OCI-LY3 (cell line): ENCODE measurements around the gene ZNF526.

Experiments used
- H2AFZ ChIP-seq: fragments of 200-600, 300-600 bp; shearing (Covaris generic); 2 replicates; pipeline ENCODE4 v1.6.0; 2014; ENCODE audit warnings: antibody characterized with exemption, low read depth, low read length
- H3K27ac ChIP-seq: fragments of 200-600, 300-600 bp; sonication (generic); 2 replicates; pipeline ENCODE4 v1.5.1; 2014; ENCODE audit warnings: mild to moderate bottlenecking, low read length, moderate library complexity, mixed read lengths
- H3K27me3 ChIP-seq: fragments of 200-600, 300-600 bp; sonication (generic); 2 replicates; pipeline ENCODE4 v1.6.1; 2014; ENCODE audit warnings: low read depth, low read length, mixed read lengths
- H3K36me3 ChIP-seq: fragments of 200-600, 300-600 bp; sonication (generic); replicated peaks from 2 replicates; pipeline ENCODE3; 2014; ENCODE audit warnings: low read depth, low read length, mixed read lengths
- H3K4me1 ChIP-seq: fragments of 300-600, 200-600 bp; sonication (generic); 2 replicates; pipeline ENCODE4 v1.6.1; 2014; ENCODE audit warnings: low read length, mixed read lengths
- H3K4me2 ChIP-seq: fragments of 200-600, 300-600 bp; sonication (generic); 2 replicates; pipeline ENCODE4 v1.6.1; 2014; ENCODE audit warnings: low read length, mixed read lengths
- H3K4me3 ChIP-seq: fragments of 300-600, 200-600 bp; sonication (generic); 2 replicates; pipeline ENCODE4 v1.5.1; 2014; ENCODE audit warnings: antibody characterized with exemption, mild to moderate bottlenecking, low read length, moderate library complexity
- H3K79me2 ChIP-seq: fragments of 300-600, 200-600 bp; shearing (Covaris generic); 2 replicates; pipeline ENCODE4 v1.6.1; 2014; ENCODE audit warnings: mild to moderate bottlenecking, low read length, mixed read lengths
- H3K9ac ChIP-seq: fragments of 300-600, 200-600 bp; shearing (Covaris generic); 2 replicates; pipeline ENCODE4 v1.6.0; 2014; ENCODE audit warnings: mild to moderate bottlenecking, low read length, moderate library complexity
- H3K9me3 ChIP-seq: fragments of 200-600, 300-600 bp; shearing (Covaris generic); 2 replicates; pipeline ENCODE4 v1.6.1; 2014; ENCODE audit warnings: low read length, mixed read lengths; ENCODE audit not compliant: insufficient read depth
- H4K20me1 ChIP-seq: fragments of 200-600, 300-600 bp; sonication (generic); 2 replicates; pipeline ENCODE4 v1.6.1; 2016; ENCODE audit warnings: low read length, mixed read lengths; ENCODE audit not compliant: insufficient read depth
- EZH2phosphoT487 ChIP-seq: fragments of 200-600 bp; shearing (Covaris generic); IDR thresholded peaks from 2 replicates; pipeline ENCODE4 v1.6.1; 2018; ENCODE audit warnings: antibody characterized with exemption, mixed run types, low read depth
- TF ChIP-seq, protein P1 (sequence below): fragments of 200-600, 300-600 bp; sonication (generic); IDR thresholded peaks from 2 replicates; pipeline ENCODE4 v1.5.1; 2014; ENCODE audit warnings: antibody characterized with exemption, low read length, low read depth

Gene ZNF526

GRCh38 chr19:42191855-42192254 lies 28.3 kb upstream of the ZNF526 start:
- H3K4me2 ChIP-seq: no peak overlapping the region
- no peaks in the 10 kb centered on the region for H3K79me2 ChIP-seq
- H2AFZ ChIP-seq: no peak overlapping the region
- H3K4me3 ChIP-seq: no peak overlapping the region
- no peaks in the 10 kb centered on the region for H4K20me1 ChIP-seq
- peaks cover 14% of the 10 kb centered on the region for H3K4me1 ChIP-seq
- no peak for TF ChIP-seq EZH2phosphoT487
- TF ChIP-seq, protein P1, sequence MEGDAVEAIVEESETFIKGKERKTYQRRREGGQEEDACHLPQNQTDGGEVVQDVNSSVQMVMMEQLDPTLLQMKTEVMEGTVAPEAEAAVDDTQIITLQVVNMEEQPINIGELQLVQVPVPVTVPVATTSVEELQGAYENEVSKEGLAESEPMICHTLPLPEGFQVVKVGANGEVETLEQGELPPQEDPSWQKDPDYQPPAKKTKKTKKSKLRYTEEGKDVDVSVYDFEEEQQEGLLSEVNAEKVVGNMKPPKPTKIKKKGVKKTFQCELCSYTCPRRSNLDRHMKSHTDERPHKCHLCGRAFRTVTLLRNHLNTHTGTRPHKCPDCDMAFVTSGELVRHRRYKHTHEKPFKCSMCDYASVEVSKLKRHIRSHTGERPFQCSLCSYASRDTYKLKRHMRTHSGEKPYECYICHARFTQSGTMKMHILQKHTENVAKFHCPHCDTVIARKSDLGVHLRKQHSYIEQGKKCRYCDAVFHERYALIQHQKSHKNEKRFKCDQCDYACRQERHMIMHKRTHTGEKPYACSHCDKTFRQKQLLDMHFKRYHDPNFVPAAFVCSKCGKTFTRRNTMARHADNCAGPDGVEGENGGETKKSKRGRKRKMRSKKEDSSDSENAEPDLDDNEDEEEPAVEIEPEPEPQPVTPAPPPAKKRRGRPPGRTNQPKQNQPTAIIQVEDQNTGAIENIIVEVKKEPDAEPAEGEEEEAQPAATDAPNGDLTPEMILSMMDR: no peak
- peaks cover 8% of the 10 kb centered on the region; the same call in 1 of the 2 replicates for H3K9me3 ChIP-seq
- H3K36me3 ChIP-seq: peaks cover 19% of the 10 kb centered on the region
- no peak overlapping the region for H3K27ac ChIP-seq
- peaks cover 5% of the 10 kb centered on the region; the same call in 1 of the 2 replicates for H3K27me3 ChIP-seq
- no peak overlapping the region for H3K9ac ChIP-seq

- Histone ChIP-seq H3K9me3 (peaks cover 8% of the 10 kb centered on the region; the same call in 1 of the 2 replicates), H2AFZ (no peak overlapping the region), H3K27ac (no peak overlapping the region), H4K20me1 (no peaks in the 10 kb centered on the region), H3K4me2 (no peak overlapping the region), H3K27me3 (peaks cover 5% of the 10 kb centered on the region; the same call in 1 of the 2 replicates), H3K4me3 (no peak overlapping the region), H3K36me3 (peaks cover 29% of the 10 kb centered on the region), H3K9ac (no peak overlapping the region), H3K4me1 (peaks cover 23% of the 10 kb centered on the region), H3K79me2 (no peaks in the 10 kb centered on the region)
- TF ChIP-seq, protein P1: no peak
- TF ChIP-seq EZH2phosphoT487: no peak
These were observed 26.8 kb upstream of the ZNF526 start for GRCh38 chr19:42193294-42193693.

DNA sequence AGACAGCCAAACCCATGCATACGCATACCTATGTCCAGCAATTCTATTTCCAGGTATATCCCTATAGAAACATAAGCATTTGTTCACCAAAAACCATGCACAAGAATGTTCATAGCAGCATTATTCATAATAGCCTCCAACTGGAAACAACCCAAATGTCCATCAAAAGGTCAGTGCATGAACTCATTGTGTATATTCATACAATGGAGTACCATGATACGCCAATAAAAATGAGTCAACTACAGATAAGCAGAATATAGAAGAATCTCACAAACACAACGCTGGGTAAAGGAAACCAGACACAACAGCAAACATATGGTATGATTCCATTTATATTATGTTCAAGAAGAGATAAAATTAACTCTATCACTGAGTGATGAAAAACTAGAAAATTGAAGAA lies 26.4 kb upstream of the ZNF526 start:
- Histone ChIP-seq H3K79me2 (no peaks in the 10 kb centered on the region), H3K9ac (no peak overlapping the region), H3K4me3 (no peak overlapping the region), H2AFZ (no peak overlapping the region), H3K4me1 (peaks cover 25% of the 10 kb centered on the region), H3K36me3 (peaks cover 32% of the 10 kb centered on the region), H3K27me3 (peaks cover 5% of the 10 kb centered on the region; the same call in 1 of the 2 replicates), H3K9me3 (peaks cover 8% of the 10 kb centered on the region; the same call in 1 of the 2 replicates), H3K4me2 (no peak overlapping the region), H3K27ac (no peak overlapping the region), H4K20me1 (no peaks in the 10 kb centered on the region)
- no peak for TF ChIP-seq EZH2phosphoT487
- TF ChIP-seq, protein P1: no peak

DNA sequence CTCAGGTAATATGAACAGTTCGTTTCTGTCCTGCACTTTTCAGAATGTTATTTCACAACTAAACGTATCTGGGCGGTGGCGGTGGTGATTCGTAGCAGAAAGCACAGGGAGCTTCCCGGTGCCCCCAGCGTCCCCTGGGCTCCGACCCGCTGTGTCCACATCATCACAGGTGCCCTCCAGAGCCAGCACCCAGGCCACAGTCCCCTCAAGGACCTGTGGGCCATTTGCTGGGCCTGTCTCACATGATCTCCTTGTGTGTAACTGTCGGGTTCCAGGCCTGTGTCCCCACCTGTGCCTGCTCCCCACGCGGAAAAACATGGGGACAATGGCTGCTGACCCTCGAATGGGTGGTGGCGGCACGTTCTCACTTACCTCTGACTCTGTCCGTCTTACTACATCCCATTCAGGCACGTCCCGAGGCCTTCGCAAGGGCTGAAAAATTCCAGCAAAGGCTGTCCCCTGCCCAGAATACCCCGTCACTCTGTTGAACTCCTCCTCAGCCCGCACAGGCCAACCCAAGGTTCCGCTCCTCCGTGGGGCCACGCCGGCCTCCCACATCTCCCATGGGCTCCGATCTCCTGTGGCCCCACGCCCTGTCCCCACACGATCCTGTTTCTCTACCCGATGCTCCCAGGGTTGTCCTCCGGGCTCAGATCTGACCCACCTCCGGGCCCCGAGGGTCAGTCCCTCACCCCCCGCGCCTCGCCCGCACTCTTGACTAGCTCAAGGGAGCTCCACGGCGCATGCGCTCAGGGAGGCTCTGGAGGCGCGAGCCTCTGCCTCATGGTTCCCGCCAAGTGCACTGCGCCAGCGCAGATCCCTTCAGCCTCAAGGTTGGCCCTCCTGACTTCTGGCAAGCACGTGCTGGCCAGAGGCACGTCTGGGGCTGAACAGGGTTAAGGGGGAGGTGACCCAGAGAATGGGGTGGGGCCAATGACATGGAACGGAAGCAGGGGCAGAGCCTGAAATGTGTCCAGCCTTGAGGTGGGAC lies 23.8 kb upstream of the ZNF526 start:
- Histone ChIP-seq H3K79me2 (peaks cover 13% of the 10 kb centered on the region), H3K36me3 (peaks cover 55% of the 10 kb centered on the region), H2AFZ (no peak overlapping the region), H3K4me3 (no peak overlapping the region), H4K20me1 (no peaks in the 10 kb centered on the region), H3K9me3 (peaks cover 8% of the 10 kb centered on the region; the same call in 1 of the 2 replicates), H3K4me2 (no peak overlapping the region), H3K27ac (no peak overlapping the region), H3K27me3 (peaks cover 5% of the 10 kb centered on the region; the same call in 1 of the 2 replicates), H3K4me1 (peaks cover 51% of the 10 kb centered on the region), H3K9ac (no peak overlapping the region)
- no peak for TF ChIP-seq EZH2phosphoT487
- TF ChIP-seq, protein P1: no peak
